Colonic mucosa (tissue), 4 donors: ENCODE results near the gene GRID1. TPM values are rescaled to one million over a fixed set of nuclear protein-coding genes. Genes with fewer than 3 reads are reported as not detected.

ENCODE experiments used
- DNase-seq: peaks from one replicate; pipeline ENCODE4 v3.0.0-alpha.2; 2020
- H3K27ac ChIP-seq: fragments of 200-600 bp; one replicate; pipeline ENCODE4 v1.8.0; 2021
- H3K27me3 ChIP-seq: fragments of 200-600 bp; one replicate; pipeline ENCODE4 v1.8.0; 2021
- H3K36me3 ChIP-seq: fragments of 200-600 bp; one replicate; pipeline ENCODE4 v1.8.0; 2021
- H3K4me1 ChIP-seq: fragments of 200-600 bp; one replicate; pipeline ENCODE4 v1.8.0; 2021; ENCODE audit warnings: mild to moderate bottlenecking
- H3K4me3 ChIP-seq: fragments of 200-600 bp; one replicate; pipeline ENCODE4 v1.8.0; 2021
- H3K9ac ChIP-seq, 2 donors: one replicate each; pipeline ENCODE4 v1.7.0; 2013; ENCODE audit warnings: control low read depth in 2 of 2, low read depth in 2 of 2, low read length in 2 of 2
- H3K9me3 ChIP-seq: fragments of 200-600 bp; one replicate; pipeline ENCODE4 v1.8.0; 2021
- CTCF ChIP-seq: fragments of 200-600 bp; IDR thresholded peaks from one replicate; pipeline ENCODE4 v1.8.0; 2022; ENCODE audit warnings: antibody characterized with exemption, mild to moderate bottlenecking
- intact Hi-C: fragments of 100-400 bp; cut with DNase I; formaldehyde crosslinking; loops from one replicate; pipeline ENCODE4 v1.14.1; 2022
- total RNA-seq, 2 donors: library from RNA; stranded (reverse); fragmentation: NEBNext Ultra II Directional in 1 of 2; extraction: Animal tissue kit (Norgen Biotek cat#: 25700) in 1 of 2; gene quantifications; one replicate each; pipeline ENCODE4 v1.2.1, GENCODE V29; 2021
- donor health status: healthy.
- donor health status: DM: no; HTN: no; CAD: no.
- donor health status: DM: no; HTN: no; CAD: no.

The GRID1 gene
- total RNA-seq, 2 donors from 2014 or later: 0.30 to 0.37 TPM

GRCh38 chr10:85620807-85621206 is 745.8 kb downstream of the GRID1 start:
- H3K27ac ChIP-seq: peak overlapping the region; percentile 64
- no peaks in the 10 kb centered on the region for H3K36me3 ChIP-seq

GRCh38 chr10:85619832-85620231 is 746.8 kb downstream of the GRID1 start:
- Histone ChIP-seq H3K36me3 (no peaks in the 10 kb centered on the region), H3K4me1 (no peaks in the 10 kb centered on the region), H3K27ac (no peak overlapping the region), H3K27me3 (no peaks in the 10 kb centered on the region), H3K9me3 (no peaks in the 10 kb centered on the region), H3K4me3 (no peak overlapping the region), H3K9ac (no peak overlapping the region)
- intact Hi-C loops: no loop called here
- TF ChIP-seq CTCF: no peak
- no peak for DNase-seq

More at GRCh38 chr10:85620807-85621206, 745.8 kb downstream of the GRID1 start:
- DNase-seq: no peak
- Histone ChIP-seq H3K4me3 (no peak overlapping the region), H3K27me3 (no peaks in the 10 kb centered on the region), H3K9me3 (no peaks in the 10 kb centered on the region), H3K4me1 (no peaks in the 10 kb centered on the region), H3K9ac (no peak overlapping the region)
- no peak for TF ChIP-seq CTCF
- intact Hi-C loops: no loop called here

GRCh38 chr10:85618841-85619240 is 747.8 kb downstream of the GRID1 start:
- intact Hi-C loops: no loop called here
- Histone ChIP-seq H3K4me1 (no peaks in the 10 kb centered on the region), H3K27ac (no peak overlapping the region), H3K27me3 (no peaks in the 10 kb centered on the region), H3K4me3 (no peak overlapping the region), H3K36me3 (no peaks in the 10 kb centered on the region), H3K9ac (no peak overlapping the region), H3K9me3 (no peaks in the 10 kb centered on the region)
- no peak for TF ChIP-seq CTCF
- no peak for DNase-seq

GRCh38 chr10:85617751-85618546 is 748.6 kb downstream of the GRID1 start:
- Histone ChIP-seq H3K9ac (no peak overlapping the region), H3K36me3 (no peaks in the 10 kb centered on the region), H3K4me3 (no peak overlapping the region), H3K9me3 (no peaks in the 10 kb centered on the region), H3K27me3 (no peaks in the 10 kb centered on the region), H3K4me1 (no peaks in the 10 kb centered on the region), H3K27ac (no peak overlapping the region)
- intact Hi-C loops: no loop called here
- no peak for DNase-seq
- no peak for TF ChIP-seq CTCF

GRCh38 chr10:85615556-85615955 is 751.0 kb downstream of the GRID1 start:
- DNase-seq: no peak
- TF ChIP-seq CTCF: no peak
- no peaks in the 10 kb centered on the region for H3K4me1 ChIP-seq
- no peaks in the 10 kb centered on the region for H3K9me3 ChIP-seq
- H3K9ac ChIP-seq: no peak overlapping the region
- no peaks in the 10 kb centered on the region for H3K36me3 ChIP-seq
- no peak overlapping the region for H3K4me3 ChIP-seq
- intact Hi-C loops: no loop called here
- H3K27ac ChIP-seq: no peak overlapping the region
- no peaks in the 10 kb centered on the region for H3K27me3 ChIP-seq
